Measurements from ENCODE around the gene ARSD.

DNA sequence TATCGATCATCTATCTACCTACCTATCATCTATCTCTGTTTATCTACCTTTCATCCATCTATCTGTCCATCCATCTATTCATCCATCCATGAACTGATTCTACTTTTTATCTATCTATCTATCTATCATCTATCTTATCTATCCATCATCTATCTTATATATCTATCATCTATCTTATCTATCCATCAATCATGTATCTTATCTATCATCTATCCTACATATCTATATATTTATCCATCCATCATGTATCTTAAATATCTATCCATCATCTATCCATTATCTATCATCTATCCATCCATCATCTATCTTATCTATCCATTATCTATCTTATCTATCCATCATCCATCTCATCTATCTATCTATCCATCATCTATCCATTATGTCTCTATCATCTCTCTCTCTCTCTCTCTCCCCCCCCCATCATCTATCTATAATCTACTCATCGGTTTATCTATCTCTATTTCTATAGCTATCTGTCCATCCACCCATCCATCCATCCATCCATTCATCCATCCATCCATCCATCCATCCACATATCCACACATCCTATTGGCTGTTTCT is 20.9 kb downstream of the ARSD start:
- TF ChIP-seq, protein P1, sequence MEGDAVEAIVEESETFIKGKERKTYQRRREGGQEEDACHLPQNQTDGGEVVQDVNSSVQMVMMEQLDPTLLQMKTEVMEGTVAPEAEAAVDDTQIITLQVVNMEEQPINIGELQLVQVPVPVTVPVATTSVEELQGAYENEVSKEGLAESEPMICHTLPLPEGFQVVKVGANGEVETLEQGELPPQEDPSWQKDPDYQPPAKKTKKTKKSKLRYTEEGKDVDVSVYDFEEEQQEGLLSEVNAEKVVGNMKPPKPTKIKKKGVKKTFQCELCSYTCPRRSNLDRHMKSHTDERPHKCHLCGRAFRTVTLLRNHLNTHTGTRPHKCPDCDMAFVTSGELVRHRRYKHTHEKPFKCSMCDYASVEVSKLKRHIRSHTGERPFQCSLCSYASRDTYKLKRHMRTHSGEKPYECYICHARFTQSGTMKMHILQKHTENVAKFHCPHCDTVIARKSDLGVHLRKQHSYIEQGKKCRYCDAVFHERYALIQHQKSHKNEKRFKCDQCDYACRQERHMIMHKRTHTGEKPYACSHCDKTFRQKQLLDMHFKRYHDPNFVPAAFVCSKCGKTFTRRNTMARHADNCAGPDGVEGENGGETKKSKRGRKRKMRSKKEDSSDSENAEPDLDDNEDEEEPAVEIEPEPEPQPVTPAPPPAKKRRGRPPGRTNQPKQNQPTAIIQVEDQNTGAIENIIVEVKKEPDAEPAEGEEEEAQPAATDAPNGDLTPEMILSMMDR (IDR thresholded peaks at IDR 0.05), result no peak
- TF ChIP-seq POLR2AphosphoS5 (IDR thresholded peaks at IDR 0.05) (no peak), POLR2A (IDR thresholded peaks at IDR 0.05) (no peak)

Measured in prostate gland (tissue), 2 donors.